Retina (tissue), 1 donor: ENCODE data around the gene VSIG8.

Experiments used
- DNase-seq: peaks from one replicate; pipeline ENCODE4 v3.0.0-alpha.2; 2016

VSIG8 gene

GRCh38 chr1:159855709-159856108, 6.7 kb downstream of the VSIG8 start:
- peak; percentile 36 for DNase-seq

DNA sequence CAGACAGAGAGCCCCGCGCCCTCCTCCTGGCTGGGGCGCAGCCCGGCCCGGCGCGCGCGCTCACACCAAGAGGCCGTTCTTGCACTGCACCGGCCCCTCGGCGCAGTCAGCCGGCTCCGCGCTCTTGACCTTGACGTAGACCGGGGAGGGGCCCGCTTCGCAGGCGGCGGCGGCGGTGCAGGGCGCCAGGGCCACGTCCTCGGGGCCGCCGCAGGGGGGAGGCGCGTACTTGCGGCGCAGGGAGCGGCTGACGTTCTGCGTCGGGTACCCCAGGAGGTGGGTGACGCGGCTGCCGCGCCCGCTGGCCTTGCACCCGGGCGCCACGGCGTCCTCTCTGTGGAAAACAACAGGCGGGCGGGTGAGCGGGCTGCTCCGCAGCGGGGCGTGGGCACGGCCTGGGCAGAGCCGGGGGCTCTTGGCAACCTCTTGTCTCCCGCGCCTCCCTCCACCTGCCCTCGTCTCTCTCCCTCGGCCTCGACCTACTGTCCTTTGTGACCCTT, 7.7 kb downstream of the VSIG8 start:
- DNase-seq = peak; percentile 91

GRCh38 chr1:159854116-159854692, 8.3 kb downstream of the VSIG8 start:
- no peak for DNase-seq

DNA sequence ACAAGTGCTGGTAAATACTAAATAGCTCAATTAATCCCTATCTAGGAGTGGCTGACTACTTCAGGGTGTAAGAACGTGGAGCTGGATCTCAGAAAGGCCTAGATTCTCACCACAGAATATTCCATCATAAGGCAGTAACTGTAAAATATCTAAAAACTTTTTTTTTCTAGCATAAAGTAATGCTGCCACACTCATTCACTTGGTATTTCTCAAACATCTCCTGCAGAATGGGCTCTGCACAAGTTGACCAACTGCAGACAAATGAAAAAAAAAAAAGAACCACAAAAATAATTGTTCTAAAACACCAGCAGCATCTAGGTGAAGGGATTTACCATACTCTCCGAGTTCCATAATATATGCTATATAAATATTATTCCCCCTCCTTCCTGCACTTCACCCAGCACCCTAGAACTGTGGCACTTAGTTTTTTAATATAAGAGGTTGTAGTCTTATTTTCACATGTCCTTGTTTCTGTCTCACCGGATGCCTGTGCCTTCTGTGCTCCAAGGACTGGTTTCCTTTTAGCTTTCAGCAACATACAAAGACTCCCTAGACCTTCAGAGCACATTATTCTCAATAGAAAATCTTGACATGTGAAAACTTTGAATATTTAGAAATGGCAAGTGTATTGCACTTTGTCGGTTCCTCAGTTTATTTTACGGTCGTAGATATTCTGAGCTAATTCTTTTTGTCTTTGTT, 8.9 kb downstream of the VSIG8 start:
- DNase-seq = peak; percentile 11

GRCh38 chr1:159851407-159851806, 11.1 kb downstream of the VSIG8 start:
- DNase-seq = no peak

GRCh38 chr1:159849626-159850366, 12.7 kb downstream of the VSIG8 start:
- no peak for DNase-seq

- DNase-seq = no peak
These were observed 14.1 kb downstream of the VSIG8 start for GRCh38 chr1:159848326-159848725.

DNA sequence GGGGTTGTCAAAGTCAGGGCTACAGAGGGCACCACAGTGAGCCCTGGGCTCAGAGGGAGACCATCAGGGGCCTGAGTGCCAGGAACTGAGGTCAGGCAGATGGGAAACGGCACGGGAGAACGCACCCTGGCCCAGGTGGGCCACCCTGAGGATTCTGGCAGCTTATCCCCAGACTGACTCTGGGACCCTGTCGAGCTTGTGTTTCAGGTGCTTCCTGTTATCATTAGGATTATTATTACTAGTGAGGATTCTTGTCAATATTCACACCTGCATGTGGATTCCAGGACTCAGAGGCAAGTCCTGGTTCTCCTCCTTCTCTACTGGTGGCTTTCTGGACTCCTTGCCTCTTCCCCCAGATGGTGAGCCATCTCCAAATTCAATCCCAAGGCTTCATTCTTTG, 15.2 kb downstream of the VSIG8 start:
- DNase-seq = no peak

- DNase-seq = no peak
These were observed 16.5 kb downstream of the VSIG8 start for GRCh38 chr1:159845751-159846629.

DNA sequence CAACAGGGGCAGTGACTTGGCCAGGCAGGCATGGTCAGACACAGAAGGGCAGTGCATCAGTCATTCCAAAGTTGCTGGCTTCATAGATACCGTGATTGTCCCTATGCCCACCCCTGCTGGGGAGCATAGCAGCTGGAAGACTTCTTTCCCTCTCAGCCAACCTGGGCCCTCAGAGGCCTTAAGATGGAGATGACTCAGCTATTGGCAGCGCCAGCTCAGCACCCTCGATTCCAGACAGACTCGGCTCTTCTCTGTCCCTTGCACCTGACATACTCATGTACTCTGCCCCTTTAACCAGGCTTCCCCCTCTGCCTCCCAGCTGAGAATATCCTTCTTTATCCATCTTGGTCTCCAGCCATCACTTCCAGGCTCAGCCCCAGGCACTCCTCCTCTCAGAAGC, 19.0 kb downstream of the VSIG8 start:
- DNase-seq = no peak

- no peak for DNase-seq
These were observed 20.7 kb downstream of the VSIG8 start for GRCh38 chr1:159841749-159842148.

- DNase-seq = no peak
These were observed 23.2 kb downstream of the VSIG8 start for GRCh38 chr1:159839116-159839849.

DNA sequence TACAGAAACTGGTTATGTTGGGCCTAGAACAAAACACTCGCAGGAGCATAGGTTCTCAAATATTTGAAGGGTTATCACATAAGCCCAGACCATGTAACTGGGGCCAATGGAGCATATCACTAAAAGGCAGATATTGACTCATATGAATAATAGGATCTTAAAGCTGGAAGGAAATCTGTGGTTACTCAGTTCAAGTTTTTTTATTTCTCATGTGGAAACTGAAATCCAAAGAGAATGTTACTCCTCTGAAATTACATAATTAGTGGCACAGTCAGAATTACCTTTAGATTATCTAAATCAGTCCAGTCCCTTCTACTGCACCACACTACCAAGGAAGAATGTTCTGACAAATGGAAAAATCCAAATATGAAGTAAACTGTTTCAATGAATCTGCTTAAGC, 23.7 kb downstream of the VSIG8 start:
- DNase-seq = no peak

DNA sequence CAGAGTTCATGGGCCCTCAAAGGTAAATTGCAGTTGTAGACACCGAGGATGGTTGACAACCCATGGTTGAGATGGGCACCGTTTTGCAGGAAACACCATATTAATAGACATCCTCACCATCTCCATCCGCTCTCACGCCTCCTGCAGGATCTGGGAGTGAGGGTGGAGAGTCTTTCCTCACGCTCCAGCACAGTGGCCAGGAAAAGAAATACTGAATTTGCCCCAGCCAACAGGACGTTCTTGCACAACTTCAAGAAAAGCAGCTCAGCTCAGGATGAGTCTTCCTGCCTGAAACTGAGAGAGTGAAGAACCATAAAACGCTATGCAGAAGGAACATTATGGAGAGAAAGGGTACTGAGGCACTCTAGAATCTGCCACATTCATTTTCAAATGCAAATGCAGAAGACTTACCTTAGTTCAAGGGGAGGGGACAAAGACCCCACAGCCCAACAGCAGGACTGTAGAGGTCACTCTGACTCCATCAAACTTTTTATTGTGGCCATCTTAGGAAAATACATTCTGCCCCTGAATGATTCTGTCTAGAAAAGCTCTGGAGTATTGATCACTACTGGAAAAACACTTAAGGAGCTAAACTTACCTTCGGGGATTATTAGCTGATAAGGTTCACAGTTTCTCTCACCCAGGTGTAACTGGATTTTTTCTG, 26.5 kb downstream of the VSIG8 start:
- no peak for DNase-seq

GRCh38 chr1:159835356-159835755, 27.1 kb downstream of the VSIG8 start:
- DNase-seq = no peak

DNA sequence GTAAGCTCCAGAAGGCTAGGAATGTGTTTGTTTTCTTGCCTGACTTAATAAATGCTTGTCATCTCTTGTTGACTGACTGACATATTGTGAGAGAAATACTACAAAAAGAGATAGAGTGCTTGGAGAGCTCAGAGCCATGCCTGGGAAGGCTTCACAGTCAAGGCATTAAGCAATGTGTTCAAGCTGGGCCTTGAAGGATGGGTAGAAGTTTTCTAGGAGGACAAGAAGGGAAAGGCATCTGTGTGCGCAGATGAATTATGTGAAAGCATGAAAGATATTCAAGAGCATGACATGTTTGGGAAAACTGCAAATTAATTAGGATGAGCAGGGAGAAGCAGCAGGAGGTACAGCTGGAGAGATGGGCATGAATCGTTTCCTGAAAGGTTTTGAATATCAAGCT, 30.1 kb downstream of the VSIG8 start:
- DNase-seq = no peak

DNA sequence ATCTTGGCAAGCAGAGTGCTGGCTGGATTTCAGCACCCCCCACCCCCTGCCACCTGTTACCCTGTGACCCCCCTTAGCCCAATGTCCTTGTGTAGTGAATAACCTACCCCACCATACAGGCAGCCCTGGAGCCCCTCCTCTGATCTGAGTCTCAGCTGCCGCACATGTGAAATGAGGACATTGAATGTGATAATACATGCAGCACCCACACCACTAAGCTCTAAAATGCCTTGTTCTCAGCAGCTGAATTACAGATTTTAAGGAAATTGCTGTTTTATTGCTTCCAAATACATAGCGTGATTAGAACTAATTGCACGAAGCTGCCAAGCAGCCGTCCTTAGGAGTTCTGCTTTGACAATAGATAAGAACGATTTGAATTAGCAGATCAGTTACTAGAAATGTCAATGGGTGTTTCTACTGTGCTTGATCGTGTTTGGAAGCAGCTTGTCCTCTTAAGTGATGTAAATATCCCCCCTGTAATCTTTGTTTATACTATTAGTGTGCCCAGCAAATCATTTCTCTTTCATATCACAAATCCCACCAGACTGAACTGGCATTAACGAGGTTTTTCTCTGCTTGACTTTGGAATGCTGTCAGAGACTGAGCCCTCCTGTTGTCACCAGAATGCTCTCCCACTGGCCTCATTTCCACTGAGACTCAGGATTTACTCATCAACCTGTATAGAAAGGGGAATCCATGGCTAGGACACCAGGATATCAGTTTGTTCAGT, 30.9 kb downstream of the VSIG8 start:
- DNase-seq = peak; percentile 57

GRCh38 chr1:159830722-159831121, 31.7 kb downstream of the VSIG8 start:
- no peak for DNase-seq

DNA sequence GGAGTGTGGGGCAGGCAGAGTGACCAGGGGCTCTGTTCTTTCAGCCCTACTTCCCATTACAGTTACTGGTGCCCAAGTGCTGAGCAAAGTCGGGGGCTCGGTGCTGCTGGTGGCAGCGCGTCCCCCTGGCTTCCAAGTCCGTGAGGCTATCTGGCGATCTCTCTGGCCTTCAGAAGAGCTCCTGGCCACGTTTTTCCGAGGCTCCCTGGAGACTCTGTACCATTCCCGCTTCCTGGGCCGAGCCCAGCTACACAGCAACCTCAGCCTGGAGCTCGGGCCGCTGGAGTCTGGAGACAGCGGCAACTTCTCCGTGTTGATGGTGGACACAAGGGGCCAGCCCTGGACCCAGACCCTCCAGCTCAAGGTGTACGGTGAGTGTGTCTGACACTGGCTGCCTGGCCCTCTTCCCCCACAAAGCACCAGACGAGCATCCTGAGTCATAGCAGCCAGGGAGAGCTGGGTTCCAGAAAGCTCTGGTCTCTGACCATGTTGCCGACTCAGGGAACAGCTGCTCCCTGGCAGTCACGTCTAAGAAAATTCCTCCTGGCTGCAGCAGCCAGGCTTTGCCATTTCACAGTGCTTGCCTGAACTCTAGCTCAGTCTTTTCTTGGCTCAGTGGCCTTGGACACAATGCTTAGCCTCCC, 32.5 kb downstream of the VSIG8 start:
- no peak for DNase-seq

DNA sequence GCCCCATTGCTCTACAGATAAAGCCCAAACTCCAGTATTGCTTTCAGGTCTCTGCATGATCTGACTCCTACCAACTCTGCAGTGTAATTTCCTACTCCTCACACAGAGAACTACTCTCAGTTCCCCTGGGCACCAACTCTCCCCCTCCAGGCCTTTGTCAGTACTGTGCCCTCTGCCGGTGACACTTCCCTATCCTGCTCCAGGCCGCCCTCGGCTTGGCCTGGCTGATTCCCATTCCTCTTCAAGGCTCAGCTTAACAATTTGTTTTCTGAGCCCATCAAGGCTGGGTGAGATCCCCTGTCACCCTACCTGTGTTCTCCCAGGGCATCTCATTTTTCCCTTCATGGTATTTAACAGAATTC, 33.2 kb downstream of the VSIG8 start:
- DNase-seq = no peak
